HFFc6 (cell line): ENCODE results near the gene B3GALNT2. TPM values are rescaled to one million over a fixed set of nuclear protein-coding genes. Genes with fewer than 3 reads are reported as not detected.
"Not testable (repeated sequence)": the region's sequence is repeated elsewhere in the genome, so short reads cannot be mapped to it uniquely, and the experiment has no call there.

Experiments used
- DNase-seq: peaks from one replicate; pipeline ENCODE4 v3.0.0-alpha.2; 2018
- H3K27ac Mint-ChIP-seq: 2 replicates; pipeline ENCODE4 v1.8.0; 2020; ENCODE audit warnings: mild to moderate bottlenecking, mixed read lengths
- H3K27me3 Mint-ChIP-seq: 2 replicates; pipeline ENCODE4 v1.8.0; 2021; ENCODE audit warnings: mild to moderate bottlenecking, moderate library complexity, mixed read lengths; ENCODE audit not compliant: insufficient read depth
- H3K36me3 Mint-ChIP-seq: 2 replicates; pipeline ENCODE4 v1.8.0; 2021; ENCODE audit warnings: low read depth, mixed read lengths
- H3K4me1 Mint-ChIP-seq: 2 replicates; pipeline ENCODE4 v1.8.0; 2020; ENCODE audit warnings: low read depth, mixed read lengths
- H3K4me3 Mint-ChIP-seq: 2 replicates; pipeline ENCODE4 v1.8.0; 2020; ENCODE audit warnings: mild to moderate bottlenecking, moderate library complexity, mixed read lengths
- H3K9me3 Mint-ChIP-seq: 2 replicates; pipeline ENCODE4 v1.8.0; 2020; ENCODE audit warnings: mild to moderate bottlenecking, mixed read lengths
- CTCF ChIP-seq: fragments of 200-600 bp; sonication (generic); IDR thresholded peaks from 2 replicates; pipeline ENCODE4 v1.5.0; 2021; ENCODE audit warnings: antibody characterized with exemption, mild to moderate bottlenecking
- total RNA-seq, 6 experiments: library from RNA; stranded (reverse); fragmentation: NEBNext Ultra II Directional; extraction: Animal tissue kit (Norgen Biotek cat#: 25700); gene quantifications; 2 replicates in 1 of 6; 3 replicates in 5 of 6; pipeline ENCODE4 v1.2.3, GENCODE V29; 2021

B3GALNT2 gene
- total RNA-seq, 6 experiments from 2014 or later: 27.1 to 32.5 (median 29.6) TPM

GRCh38 chr1:235465066-235465465 lies 39.2 kb downstream of the B3GALNT2 start:
- no peak overlapping the region for H3K27ac Mint-ChIP-seq
- no peak for TF ChIP-seq CTCF
- H3K4me3 Mint-ChIP-seq: no peak overlapping the region
- DNase-seq: no peak
- H3K27me3 Mint-ChIP-seq: no peaks in the 10 kb centered on the region
- H3K4me1 Mint-ChIP-seq: peaks cover 10% of the 10 kb centered on the region
- H3K9me3 Mint-ChIP-seq: no peaks in the 10 kb centered on the region
- peaks cover 20% of the 10 kb centered on the region for H3K36me3 Mint-ChIP-seq

GRCh38 chr1:235462832-235463231 lies 41.4 kb downstream of the B3GALNT2 start:
- DNase-seq, H3K9me3 Mint-ChIP-seq, H3K4me3 Mint-ChIP-seq, H3K27me3 Mint-ChIP-seq, H3K4me1 Mint-ChIP-seq, H3K27ac Mint-ChIP-seq: not testable (repeated sequence)
- peaks cover 13% of the 10 kb centered on the region for H3K36me3 Mint-ChIP-seq

GRCh38 chr1:235461954-235462353 lies 42.3 kb downstream of the B3GALNT2 start:
- Mint-ChIP-seq H3K36me3 (peaks cover 13% of the 10 kb centered on the region), H3K27ac (no peak overlapping the region), H3K9me3 (no peaks in the 10 kb centered on the region), H3K4me3 (no peak overlapping the region), H3K4me1 (no peaks in the 10 kb centered on the region), H3K27me3 (no peaks in the 10 kb centered on the region)
- TF ChIP-seq CTCF: no peak
- DNase-seq: no peak

- H3K27ac Mint-ChIP-seq: no peak overlapping the region
- no peaks in the 10 kb centered on the region for H3K4me1 Mint-ChIP-seq
- no peaks in the 10 kb centered on the region for H3K9me3 Mint-ChIP-seq
- TF ChIP-seq CTCF: no peak
- peaks cover 13% of the 10 kb centered on the region for H3K36me3 Mint-ChIP-seq
- H3K27me3 Mint-ChIP-seq: no peaks in the 10 kb centered on the region
- DNase-seq: no peak
- H3K4me3 Mint-ChIP-seq: no peak overlapping the region
Observed at GRCh38 chr1:235460770-235461169, 43.5 kb downstream of the B3GALNT2 start.

GRCh38 chr1:235457856-235458255 lies 46.4 kb downstream of the B3GALNT2 start:
- H3K4me1 Mint-ChIP-seq, H3K36me3 Mint-ChIP-seq: not testable (repeated sequence)

GRCh38 chr1:235455823-235456222 lies 48.4 kb downstream of the B3GALNT2 start:
- no peak for TF ChIP-seq CTCF
- no peak overlapping the region for H3K27ac Mint-ChIP-seq
- H3K9me3 Mint-ChIP-seq: no peaks in the 10 kb centered on the region
- no peaks in the 10 kb centered on the region; the same call in 1 of the 2 replicates for H3K27me3 Mint-ChIP-seq
- no peaks in the 10 kb centered on the region for H3K4me1 Mint-ChIP-seq
- H3K36me3 Mint-ChIP-seq: peaks cover 7% of the 10 kb centered on the region; the same call in 1 of the 2 replicates
- no peak for DNase-seq
- no peak overlapping the region for H3K4me3 Mint-ChIP-seq

More at GRCh38 chr1:235457856-235458255, 46.4 kb downstream of the B3GALNT2 start:
- H3K4me3 Mint-ChIP-seq, H3K9me3 Mint-ChIP-seq, DNase-seq, H3K27ac Mint-ChIP-seq, H3K27me3 Mint-ChIP-seq: not testable (repeated sequence)

- no peak overlapping the region for H3K27ac Mint-ChIP-seq
- H3K4me3 Mint-ChIP-seq: no peak overlapping the region
- H3K4me1 Mint-ChIP-seq: no peaks in the 10 kb centered on the region
- peaks cover 13% of the 10 kb centered on the region for H3K36me3 Mint-ChIP-seq
- no peaks in the 10 kb centered on the region; the same call in 1 of the 2 replicates for H3K27me3 Mint-ChIP-seq
- no peak for TF ChIP-seq CTCF
- no peaks in the 10 kb centered on the region for H3K9me3 Mint-ChIP-seq
- DNase-seq: no peak
Observed at GRCh38 chr1:235455097-235455496, 49.2 kb downstream of the B3GALNT2 start.
